ENCODE results near the gene FOXJ1.

GRCh38 chr17:76087531-76087930 is 53.5 kb downstream of the FOXJ1 start:
- TF ChIP-seq POLR2A (IDR thresholded peaks at IDR 0.05; ENCODE audit: low read depth, low read length) (no peak), TAF1 (IDR thresholded peaks at IDR 0.05; ENCODE audit: borderline replicate concordance, low read depth, low read length) (no peak), POLR2AphosphoS5 (IDR thresholded peaks at IDR 0.05; ENCODE audit: low read depth, low read length) (no peak)

Measured in GM12892 (cell line).